PC-9 (cell line): Measurements from ENCODE around the gene TMEM42.

Experiments
- EZH2 ChIP-seq: fragments of 200-600 bp; sonication (generic); IDR thresholded peaks from 2 replicates; pipeline ENCODE4 v1.8.0; 2017; ENCODE audit warnings: antibody characterized with exemption, low read depth
- TF ChIP-seq, protein P1 (sequence below): fragments of 200-600 bp; sonication (generic); conservative IDR thresholded peaks from 2 replicates; pipeline ENCODE4 v1.6.1; 2017; ENCODE audit warnings: mixed run types, antibody characterized with exemption, mild to moderate bottlenecking, moderate library complexity

DNA sequence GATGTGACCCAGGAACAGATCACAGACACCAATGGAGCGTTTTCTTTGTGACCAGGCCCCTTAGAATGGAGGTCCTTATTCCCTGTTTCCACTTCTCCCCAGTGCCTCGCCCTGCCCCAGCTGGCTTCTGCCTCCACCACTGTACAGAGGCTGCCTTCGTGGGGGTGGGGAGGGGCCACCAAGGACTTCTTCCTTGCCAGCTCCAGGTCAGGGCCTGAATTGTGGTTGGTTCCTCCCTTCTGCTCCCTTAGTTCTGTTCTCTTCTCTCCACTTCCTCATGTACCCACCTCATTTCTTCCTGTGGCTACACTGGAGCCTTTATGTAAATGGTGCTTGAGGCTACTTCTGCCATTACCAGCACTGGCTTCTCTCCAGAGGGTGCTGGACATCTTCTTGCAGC is 29.1 kb downstream of the TMEM42 start:
- TF ChIP-seq, protein P1, sequence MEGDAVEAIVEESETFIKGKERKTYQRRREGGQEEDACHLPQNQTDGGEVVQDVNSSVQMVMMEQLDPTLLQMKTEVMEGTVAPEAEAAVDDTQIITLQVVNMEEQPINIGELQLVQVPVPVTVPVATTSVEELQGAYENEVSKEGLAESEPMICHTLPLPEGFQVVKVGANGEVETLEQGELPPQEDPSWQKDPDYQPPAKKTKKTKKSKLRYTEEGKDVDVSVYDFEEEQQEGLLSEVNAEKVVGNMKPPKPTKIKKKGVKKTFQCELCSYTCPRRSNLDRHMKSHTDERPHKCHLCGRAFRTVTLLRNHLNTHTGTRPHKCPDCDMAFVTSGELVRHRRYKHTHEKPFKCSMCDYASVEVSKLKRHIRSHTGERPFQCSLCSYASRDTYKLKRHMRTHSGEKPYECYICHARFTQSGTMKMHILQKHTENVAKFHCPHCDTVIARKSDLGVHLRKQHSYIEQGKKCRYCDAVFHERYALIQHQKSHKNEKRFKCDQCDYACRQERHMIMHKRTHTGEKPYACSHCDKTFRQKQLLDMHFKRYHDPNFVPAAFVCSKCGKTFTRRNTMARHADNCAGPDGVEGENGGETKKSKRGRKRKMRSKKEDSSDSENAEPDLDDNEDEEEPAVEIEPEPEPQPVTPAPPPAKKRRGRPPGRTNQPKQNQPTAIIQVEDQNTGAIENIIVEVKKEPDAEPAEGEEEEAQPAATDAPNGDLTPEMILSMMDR = no peak
- no peak for TF ChIP-seq EZH2
